ENCODE measurements around the gene RAI14.
"Not testable (repeated sequence)": the region's sequence is repeated elsewhere in the genome, so short reads cannot be mapped to it uniquely, and the experiment has no call there.

RAI14 gene

GRCh38 chr5:34804913-34805312, 148.8 kb downstream of the RAI14 start:
- H3K4me3 Mint-ChIP-seq: no peak overlapping the region
- no peak overlapping the region for H3K27ac Mint-ChIP-seq
- H3K36me3 Mint-ChIP-seq: no peaks in the 10 kb centered on the region
- peaks cover 1% of the 10 kb centered on the region for H3K27me3 Mint-ChIP-seq
- no peaks in the 10 kb centered on the region for H3K4me1 Mint-ChIP-seq (ENCODE audit: low read depth)
- no peaks in the 10 kb centered on the region for H3K9me3 Mint-ChIP-seq (ENCODE audit: low read depth)

GRCh38 chr5:34806532-34806931, 150.4 kb downstream of the RAI14 start:
- no peak overlapping the region for H3K27ac Mint-ChIP-seq

GRCh38 chr5:34811706-34812105, 155.6 kb downstream of the RAI14 start:
- H3K4me1 Mint-ChIP-seq (ENCODE audit: low read depth): no peaks in the 10 kb centered on the region
- no peaks in the 10 kb centered on the region for H3K9me3 Mint-ChIP-seq (ENCODE audit: low read depth)
- H3K27me3 Mint-ChIP-seq: no peaks in the 10 kb centered on the region
- H3K4me3 Mint-ChIP-seq: no peak overlapping the region
- H3K27ac Mint-ChIP-seq: no peak overlapping the region
- H3K36me3 Mint-ChIP-seq: no peaks in the 10 kb centered on the region

More at GRCh38 chr5:34806532-34806931, 150.4 kb downstream of the RAI14 start:
- no peaks in the 10 kb centered on the region for H3K4me1 Mint-ChIP-seq (ENCODE audit: low read depth)
- H3K27me3 Mint-ChIP-seq: no peaks in the 10 kb centered on the region
- H3K9me3 Mint-ChIP-seq (ENCODE audit: low read depth): no peaks in the 10 kb centered on the region
- no peak overlapping the region for H3K4me3 Mint-ChIP-seq
- H3K36me3 Mint-ChIP-seq: no peaks in the 10 kb centered on the region

- no peak overlapping the region for H3K27ac Mint-ChIP-seq
Observed at GRCh38 chr5:34813509-34813908, 157.4 kb downstream of the RAI14 start.

GRCh38 chr5:34817558-34818351, 161.6 kb downstream of the RAI14 start:
- H3K9me3 Mint-ChIP-seq (ENCODE audit: low read depth): no peaks in the 10 kb centered on the region
- H3K36me3 Mint-ChIP-seq: no peaks in the 10 kb centered on the region
- no peak overlapping the region for H3K27ac Mint-ChIP-seq
- no peaks in the 10 kb centered on the region for H3K4me1 Mint-ChIP-seq (ENCODE audit: low read depth)
- peaks cover 2% of the 10 kb centered on the region for H3K27me3 Mint-ChIP-seq
- H3K4me3 Mint-ChIP-seq: no peak overlapping the region

More at GRCh38 chr5:34813509-34813908, 157.4 kb downstream of the RAI14 start:
- H3K27me3 Mint-ChIP-seq: no peaks in the 10 kb centered on the region
- no peaks in the 10 kb centered on the region for H3K36me3 Mint-ChIP-seq
- H3K4me1 Mint-ChIP-seq (ENCODE audit: low read depth): no peaks in the 10 kb centered on the region
- H3K9me3 Mint-ChIP-seq (ENCODE audit: low read depth): no peaks in the 10 kb centered on the region
- H3K4me3 Mint-ChIP-seq: no peak overlapping the region

GRCh38 chr5:34818717-34819116, 162.6 kb downstream of the RAI14 start:
- Mint-ChIP-seq H3K27me3 (peaks cover 4% of the 10 kb centered on the region), H3K27ac (no peak overlapping the region), H3K9me3 (ENCODE audit: low read depth) (no peaks in the 10 kb centered on the region), H3K4me3 (no peak overlapping the region), H3K4me1 (ENCODE audit: low read depth) (no peaks in the 10 kb centered on the region), H3K36me3 (no peaks in the 10 kb centered on the region)

GRCh38 chr5:34820593-34820992, 164.5 kb downstream of the RAI14 start:
- H3K4me1 Mint-ChIP-seq (ENCODE audit: low read depth): no peaks in the 10 kb centered on the region
- H3K4me3 Mint-ChIP-seq: no peak overlapping the region
- no peaks in the 10 kb centered on the region for H3K9me3 Mint-ChIP-seq (ENCODE audit: low read depth)
- no peak overlapping the region for H3K27ac Mint-ChIP-seq
- no peaks in the 10 kb centered on the region for H3K36me3 Mint-ChIP-seq
- peaks cover 7% of the 10 kb centered on the region for H3K27me3 Mint-ChIP-seq

- H3K4me1 Mint-ChIP-seq (ENCODE audit: low read depth): no peaks in the 10 kb centered on the region
- no peak overlapping the region for H3K27ac Mint-ChIP-seq
- H3K9me3 Mint-ChIP-seq (ENCODE audit: low read depth): no peaks in the 10 kb centered on the region
- no peak overlapping the region for H3K4me3 Mint-ChIP-seq
- H3K27me3 Mint-ChIP-seq: peaks cover 9% of the 10 kb centered on the region
- no peaks in the 10 kb centered on the region for H3K36me3 Mint-ChIP-seq
Observed at GRCh38 chr5:34822956-34823715, 167.0 kb downstream of the RAI14 start.

- Mint-ChIP-seq H3K36me3 (no peaks in the 10 kb centered on the region), H3K27ac (no peak overlapping the region), H3K4me1 (ENCODE audit: low read depth) (no peaks in the 10 kb centered on the region), H3K9me3 (ENCODE audit: low read depth) (no peaks in the 10 kb centered on the region), H3K27me3 (peaks cover 7% of the 10 kb centered on the region), H3K4me3 (no peak overlapping the region)
Observed at GRCh38 chr5:34826347-34826746, 170.2 kb downstream of the RAI14 start.

- Mint-ChIP-seq H3K36me3 (no peaks in the 10 kb centered on the region), H3K27me3 (peaks cover 6% of the 10 kb centered on the region), H3K27ac (no peak overlapping the region), H3K4me1 (ENCODE audit: low read depth) (no peaks in the 10 kb centered on the region), H3K9me3 (ENCODE audit: low read depth) (no peaks in the 10 kb centered on the region), H3K4me3 (no peak overlapping the region)
Observed at GRCh38 chr5:34827588-34828506, 171.7 kb downstream of the RAI14 start.

GRCh38 chr5:34830827-34831226, 174.7 kb downstream of the RAI14 start:
- H3K4me3 Mint-ChIP-seq; H3K36me3 Mint-ChIP-seq; H3K9me3 Mint-ChIP-seq (ENCODE audit: low read depth); H3K4me1 Mint-ChIP-seq (ENCODE audit: low read depth); H3K27me3 Mint-ChIP-seq; H3K27ac Mint-ChIP-seq: not testable (repeated sequence)

GRCh38 chr5:34831303-34831702, 175.2 kb downstream of the RAI14 start:
- Mint-ChIP-seq H3K9me3 (ENCODE audit: low read depth) (no peaks in the 10 kb centered on the region), H3K36me3 (no peaks in the 10 kb centered on the region), H3K27me3 (peaks cover 1% of the 10 kb centered on the region), H3K4me3 (no peak overlapping the region), H3K4me1 (ENCODE audit: low read depth) (no peaks in the 10 kb centered on the region), H3K27ac (no peak overlapping the region)

GRCh38 chr5:34832568-34832967, 176.4 kb downstream of the RAI14 start:
- no peaks in the 10 kb centered on the region for H3K27me3 Mint-ChIP-seq
- no peaks in the 10 kb centered on the region for H3K9me3 Mint-ChIP-seq (ENCODE audit: low read depth)
- no peaks in the 10 kb centered on the region for H3K4me1 Mint-ChIP-seq (ENCODE audit: low read depth)
- no peaks in the 10 kb centered on the region for H3K36me3 Mint-ChIP-seq
- H3K4me3 Mint-ChIP-seq: no peak overlapping the region
- H3K27ac Mint-ChIP-seq: no peak overlapping the region

- H3K4me3 Mint-ChIP-seq: no peak overlapping the region
- H3K27ac Mint-ChIP-seq: no peak overlapping the region
- no peaks in the 10 kb centered on the region for H3K36me3 Mint-ChIP-seq
- H3K9me3 Mint-ChIP-seq (ENCODE audit: low read depth): no peaks in the 10 kb centered on the region
- H3K27me3 Mint-ChIP-seq: no peaks in the 10 kb centered on the region
- peaks cover under 1% of the 10 kb centered on the region for H3K4me1 Mint-ChIP-seq (ENCODE audit: low read depth)
Observed at GRCh38 chr5:34833090-34833489, 177.0 kb downstream of the RAI14 start.
